Measurements from ENCODE around the gene PSMC3IP.
"Not testable (repeated sequence)": the region's sequence is repeated elsewhere in the genome, so short reads cannot be mapped to it uniquely, and the experiment has no call there.

Gene PSMC3IP

DNA sequence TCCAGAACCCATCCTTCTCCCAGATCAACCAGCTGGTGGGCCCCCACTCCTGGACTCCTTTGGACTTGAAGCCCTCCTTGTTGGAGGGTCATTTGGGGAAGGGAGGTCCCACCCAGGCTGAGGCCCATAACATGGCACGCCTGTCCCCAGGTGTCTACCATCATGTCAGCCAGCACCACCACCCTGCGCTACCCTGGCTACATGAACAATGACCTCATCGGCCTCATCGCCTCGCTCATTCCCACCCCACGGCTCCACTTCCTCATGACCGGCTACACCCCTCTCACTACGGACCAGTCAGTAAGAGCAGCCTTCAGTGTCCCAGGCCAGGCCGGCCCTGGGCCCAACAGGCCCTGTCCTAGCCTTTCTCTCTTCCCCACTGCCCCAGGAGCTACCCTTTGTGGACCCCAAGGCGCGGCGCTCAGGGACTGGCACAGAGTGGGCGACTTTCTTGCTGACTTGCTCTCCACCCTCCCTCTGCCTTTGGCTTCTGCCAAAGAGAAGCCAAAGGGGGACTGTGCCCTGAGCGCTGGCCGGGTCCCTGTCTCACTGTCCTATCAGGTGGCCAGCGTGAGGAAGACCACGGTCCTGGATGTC lies 36.3 kb upstream of the PSMC3IP start:
- TF ChIP-seq CTCF (IDR thresholded peaks at IDR 0.05; ENCODE audit: extremely low read depth, insufficient read depth, missing control alignments): no peak
- no peak for DNase-seq (ENCODE audit: low spot score)
- in situ Hi-C loops (cut with MboI; ENCODE audit: low pct_unique_long_range_greater_than_20kb, low sequenced_read_pairs, unreplicated experiment): loop anchor here (10.0 kb wide), 1 partner anchor 51 kb away; no protein-coding TSS in a partner anchor

- no peak for DNase-seq (ENCODE audit: low spot score)
- in situ Hi-C loops (cut with MboI; ENCODE audit: low pct_unique_long_range_greater_than_20kb, low sequenced_read_pairs, unreplicated experiment): loop anchor here (10.0 kb wide), 1 partner anchor 53 kb away; no protein-coding TSS in a partner anchor
These were observed 34.5 kb upstream of the PSMC3IP start for GRCh38 chr17:42612013-42612412.

GRCh38 chr17:42609814-42610801 lies 32.6 kb upstream of the PSMC3IP start:
- DNase-seq (ENCODE audit: low spot score): not testable (repeated sequence)
- in situ Hi-C loops (cut with MboI; ENCODE audit: low pct_unique_long_range_greater_than_20kb, low sequenced_read_pairs, unreplicated experiment): loop anchor here (10.0 kb wide), 1 partner anchor 55 kb away; no protein-coding TSS in a partner anchor

More at GRCh38 chr17:42612013-42612412, 34.5 kb upstream of the PSMC3IP start:
- no peak for TF ChIP-seq CTCF (IDR thresholded peaks at IDR 0.05; ENCODE audit: extremely low read depth, insufficient read depth, missing control alignments)

- peak; percentile 20 for TF ChIP-seq CTCF (IDR thresholded peaks at IDR 0.05; ENCODE audit: extremely low read depth, insufficient read depth, missing control alignments)
- in situ Hi-C loops (cut with MboI; ENCODE audit: low pct_unique_long_range_greater_than_20kb, low sequenced_read_pairs, unreplicated experiment): no loop called here
- DNase-seq (ENCODE audit: low spot score): peak; percentile 100
These were observed 31.8 kb upstream of the PSMC3IP start, which contains the start of the genes RETREG3 and TUBG1 for GRCh38 chr17:42609182-42609813. Gene RETREG3 (minus strand): TSS chr17:42609374. CDS start chr17:42609324, 50 bp downstream. Gene TUBG1 (plus strand): TSS chr17:42609683. CDS start chr17:42609738, 55 bp downstream.

- in situ Hi-C loops (cut with MboI; ENCODE audit: low pct_unique_long_range_greater_than_20kb, low sequenced_read_pairs, unreplicated experiment): no loop called here
- no peak for DNase-seq (ENCODE audit: low spot score)
- no peak for TF ChIP-seq CTCF (IDR thresholded peaks at IDR 0.05; ENCODE audit: extremely low read depth, insufficient read depth, missing control alignments)
These were observed 31.0 kb upstream of the PSMC3IP start for GRCh38 chr17:42608305-42609181.

GRCh38 chr17:42607769-42608168 lies 30.2 kb upstream of the PSMC3IP start:
- in situ Hi-C loops (cut with MboI; ENCODE audit: low pct_unique_long_range_greater_than_20kb, low sequenced_read_pairs, unreplicated experiment): no loop called here
- TF ChIP-seq CTCF (IDR thresholded peaks at IDR 0.05; ENCODE audit: extremely low read depth, insufficient read depth, missing control alignments): no peak
- no peak for DNase-seq (ENCODE audit: low spot score)

Data from GM13977 (cell line).